Naive thymus-derived CD8-positive, alpha-beta T cell (primary cell): Measurements from ENCODE around the gene CHRDL2. TPM values are rescaled to one million over a fixed set of nuclear protein-coding genes. Genes with fewer than 3 reads are reported as not detected.

Experiments
- microRNA-seq: library from miRNA; unstranded; fragments of <30 nt; microRNA quantifications from one replicate; pipeline ENCODE4 v1.2.0, GENCODE V29; 2022; ENCODE audit warnings: borderline microRNAs expressed
- polyA plus RNA-seq, 3 donors: library from polyadenylated mRNA; unstranded; fragments of 300-500 nt; fragmentation: Illumina TruSeq; gene quantifications; one replicate each; pipeline ENCODE4 v1.2.3, GENCODE V29; 2021
- total RNA-seq, 8 experiments: library from RNA in 2 of 8; stranded (reverse) in 2 of 8; gene quantifications; one replicate each; pipeline ENCODE4 v1.2.3 and lab custom pipeline; 2021 to 2026

The CHRDL2 gene
- total and polyA plus RNA-seq, 5 experiments from 2014 or later, result not detected

Small RNA genes within 50 kb of the gene (microRNA-seq; reads per million reads assigned to microRNA genes)
- gene MIR4696, result not detected

Other genes with a start within 250 kb of the CHRDL2 start
- gene LIPT2, start 237.7 kb downstream of the CHRDL2 start, total RNA-seq, result 10 to 100 TPM; 13.4 to 13.9 TPM
- gene LIPT2, start 237.7 kb downstream of the CHRDL2 start, polyA plus RNA-seq, result 10 to 100 TPM; 17.8 to 23.5 (median 19.7) TPM
- gene POLD3, start 138.8 kb downstream of the CHRDL2 start, total RNA-seq, result 10 to 100 TPM; 14.2 to 14.9 TPM
- 10 to 100 TPM; 12.0 to 17.4 (median 16.9) TPM for gene POLD3, start 138.8 kb downstream of the CHRDL2 start, polyA plus RNA-seq
- gene RNF169, start 17.4 kb upstream of the CHRDL2 start, total RNA-seq, result 10 to 100 TPM; 22.7 to 24.2 TPM
- 1 to 10 TPM in 2 of 3 donors, under 1 TPM in 1; 0.51 to 2.2 (median 1.4) TPM for gene RNF169, start 17.4 kb upstream of the CHRDL2 start, polyA plus RNA-seq
- 10 to 100 TPM; 59.7 to 62.4 TPM for gene XRRA1, start 217.7 kb upstream of the CHRDL2 start, total RNA-seq
- 10 to 100 TPM in 2 of 3 donors, 1 to 10 TPM in 1; 7.2 to 14.2 (median 14.0) TPM for gene XRRA1, start 217.7 kb upstream of the CHRDL2 start, polyA plus RNA-seq
- gene SPCS2, start 217.8 kb upstream of the CHRDL2 start, total RNA-seq, result 10 to 100 TPM; 80.2 to 80.5 TPM
- gene SPCS2, start 217.8 kb upstream of the CHRDL2 start, polyA plus RNA-seq, result 100 to 1,000 TPM; 137 to 198 (median 173) TPM